ENCODE data around the gene LRRK1.

- no peak for TF ChIP-seq CTCF (conservative IDR thresholded peaks at IDR 0.05; ENCODE audit: low read depth, low read length)
- TF ChIP-seq EZH2 (IDR thresholded peaks at IDR 0.05; ENCODE audit: low read length, unreplicated experiment): no peak
- no peak for TF ChIP-seq EZH2phosphoT487 (IDR thresholded peaks at IDR 0.05; ENCODE audit: borderline replicate concordance, low read length)
Observed at GRCh38 chr15:101020451-101020850, 101.3 kb downstream of the LRRK1 start.
